Adrenal gland (tissue), 5 donors: ENCODE data around the gene IL11RA.

ENCODE experiments used
- POLR2A ChIP-seq, 2 donors: fragments of 450-650 bp; IDR thresholded peaks; one replicate each; pipeline ENCODE4 v1.6.1; 2017; ENCODE audit warnings: antibody characterized with exemption in 2 of 2, mild to moderate bottlenecking in 2 of 2, moderate library complexity in 1 of 2
- TF ChIP-seq, protein P1 (sequence below), 6 experiments: fragments of 450-650 bp in 4 of 6; fragments of 200-600 bp in 2 of 6; sonication (generic) in 1 of 6; IDR thresholded peaks; 1 replicate in 5 of 6; 2 replicates in 1 of 6; pipeline versions ENCODE4 v1.5.1 to v1.8.0; 2016 to 2021; ENCODE audit warnings: antibody characterized with exemption in 6 of 6, mild to moderate bottlenecking in 2 of 6, moderate library complexity in 1 of 6
- donor health status: DM: no; HTN: no; CAD: no.

DNA sequence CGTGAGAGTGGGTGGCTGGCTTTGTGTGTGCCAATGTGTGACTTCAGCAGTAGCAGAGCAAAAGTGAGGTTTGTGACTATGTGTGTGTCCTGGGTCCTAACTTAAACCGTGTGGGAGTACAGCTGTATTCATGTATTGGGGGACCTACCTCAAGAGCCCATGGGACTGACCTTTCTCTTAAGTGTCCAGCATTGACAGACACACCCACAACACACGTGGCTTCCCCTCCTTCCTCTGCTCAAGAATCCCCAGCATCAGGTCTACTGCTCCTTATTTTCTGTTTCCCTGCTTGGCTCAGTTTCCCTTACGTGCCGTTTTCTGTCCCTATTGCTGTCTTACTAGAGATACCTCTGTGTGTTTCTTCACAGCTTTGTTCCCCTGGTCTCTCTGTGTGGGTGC, 616 bp downstream of the IL11RA start:
- TF ChIP-seq, protein P1, sequence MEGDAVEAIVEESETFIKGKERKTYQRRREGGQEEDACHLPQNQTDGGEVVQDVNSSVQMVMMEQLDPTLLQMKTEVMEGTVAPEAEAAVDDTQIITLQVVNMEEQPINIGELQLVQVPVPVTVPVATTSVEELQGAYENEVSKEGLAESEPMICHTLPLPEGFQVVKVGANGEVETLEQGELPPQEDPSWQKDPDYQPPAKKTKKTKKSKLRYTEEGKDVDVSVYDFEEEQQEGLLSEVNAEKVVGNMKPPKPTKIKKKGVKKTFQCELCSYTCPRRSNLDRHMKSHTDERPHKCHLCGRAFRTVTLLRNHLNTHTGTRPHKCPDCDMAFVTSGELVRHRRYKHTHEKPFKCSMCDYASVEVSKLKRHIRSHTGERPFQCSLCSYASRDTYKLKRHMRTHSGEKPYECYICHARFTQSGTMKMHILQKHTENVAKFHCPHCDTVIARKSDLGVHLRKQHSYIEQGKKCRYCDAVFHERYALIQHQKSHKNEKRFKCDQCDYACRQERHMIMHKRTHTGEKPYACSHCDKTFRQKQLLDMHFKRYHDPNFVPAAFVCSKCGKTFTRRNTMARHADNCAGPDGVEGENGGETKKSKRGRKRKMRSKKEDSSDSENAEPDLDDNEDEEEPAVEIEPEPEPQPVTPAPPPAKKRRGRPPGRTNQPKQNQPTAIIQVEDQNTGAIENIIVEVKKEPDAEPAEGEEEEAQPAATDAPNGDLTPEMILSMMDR (IDR thresholded peaks at IDR 0.05): no peak
- TF ChIP-seq POLR2A (IDR thresholded peaks at IDR 0.05): no peak
